C4-2B (cell line): ENCODE data around the gene SORBS2.

Experiments
- CTCF ChIP-seq: fragments of 450-650 bp; conservative IDR thresholded peaks from 2 replicates; pipeline ENCODE4 v1.5.1; 2017; ENCODE audit warnings: mild to moderate bottlenecking
- ZFX ChIP-seq: fragments of 450-650 bp; IDR thresholded peaks from 2 replicates; pipeline ENCODE4 v1.6.1; 2017

DNA sequence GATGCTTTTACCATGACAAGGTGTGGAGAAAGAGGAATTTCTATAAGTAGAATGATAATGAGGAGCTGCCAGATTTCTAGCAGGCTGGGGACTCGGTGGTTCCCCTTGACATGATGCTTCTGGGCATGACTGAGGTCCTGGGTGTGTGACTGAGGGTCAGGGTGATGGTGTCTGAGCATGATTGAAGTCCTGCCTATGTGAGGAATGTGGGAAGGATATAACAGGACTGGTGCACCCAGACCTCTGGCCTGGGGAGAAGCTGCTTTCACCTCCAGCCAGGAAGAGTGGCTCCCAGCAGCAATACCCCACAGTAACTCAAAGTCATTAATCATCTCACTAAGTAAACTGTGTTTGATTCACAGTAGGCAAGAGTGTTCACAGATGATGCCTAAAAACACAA is 17.4 kb downstream of the SORBS2 start:
- TF ChIP-seq CTCF (no peak), ZFX (no peak)
